PC-3 (cell line): ENCODE data around the gene TMEM156. TPM values are rescaled to one million over a fixed set of nuclear protein-coding genes. Genes with fewer than 3 reads are reported as not detected.

ENCODE experiments used
- ATAC-seq: fragments of 200-7000 bp; cut with Tn5 transposase; 2 replicates; pipeline ENCODE4 v1.9.1; 2020; ENCODE audit warnings: mild to moderate bottlenecking, moderate library complexity
- BruUV-seq: library from RNA; stranded (reverse); fragments of 400-500 nt; replicated peaks from 2 replicates; lab custom pipeline; 2021; lab: Mats Ljungman, UMichigan
- CTCF ChIA-PET: fragments of 300-600 bp; sonication (Branson Sonifier 250); formaldehyde crosslinking; loops from one replicate; lab custom pipeline; 2022; ENCODE audit warnings: antibody characterized with exemption; lab: Charles Lee
- POLR2A ChIA-PET: fragments of 300-600 bp; sonication (Branson Sonifier 250); formaldehyde crosslinking; loops from one replicate; lab custom pipeline; 2022; ENCODE audit warnings: antibody characterized with exemption; ENCODE audit not compliant: unreplicated experiment; lab: Charles Lee
- DNase-seq: peaks from one replicate; pipeline ENCODE4 v3.0.0-alpha.2; 2015
- H2AFZ ChIP-seq: fragments of 300-600 bp; sonication (generic); 2 replicates; pipeline ENCODE4 v1.6.0; 2016; ENCODE audit warnings: antibody characterized with exemption, low read length
- H3F3A ChIP-seq: fragments of 300-600 bp; sonication (generic); one replicate; pipeline ENCODE4 v1.6.0; 2017; ENCODE audit warnings: antibody characterized with exemption, low read length, control low read depth, mild to moderate bottlenecking; ENCODE audit not compliant: unreplicated experiment
- H3K27ac ChIP-seq: fragments of 300-600 bp; sonication (generic); 2 replicates; pipeline ENCODE4 v1.5.1; 2016; ENCODE audit warnings: mild to moderate bottlenecking, low read length
- H3K27me3 ChIP-seq: fragments of 300-600 bp; sonication (generic); 2 replicates; pipeline ENCODE4 v1.6.1; 2016; ENCODE audit warnings: low read length, mixed read lengths
- H3K36me3 ChIP-seq: fragments of 300-600 bp; sonication (generic); 2 replicates; pipeline ENCODE4 v1.6.1; 2016; ENCODE audit warnings: low read depth, mixed run types, low read length, mixed read lengths
- H3K4me1 ChIP-seq: fragments of 300-600 bp; sonication (generic); 2 replicates; pipeline ENCODE4 v1.5.1; 2016; ENCODE audit warnings: low read length; ENCODE audit not compliant: insufficient read depth
- H3K4me2 ChIP-seq: fragments of 300-600 bp; sonication (generic); 2 replicates; pipeline ENCODE4 v1.6.0; 2016; ENCODE audit warnings: low read length
- H3K4me3 ChIP-seq: fragments of 300-600 bp; sonication (generic); 2 replicates; pipeline ENCODE4 v1.5.1; 2016; ENCODE audit warnings: mild to moderate bottlenecking, low read length, mixed read lengths
- H3K79me2 ChIP-seq: fragments of 300-600 bp; sonication (generic); 2 replicates; pipeline ENCODE4 v1.6.1; 2017; ENCODE audit warnings: low read length, mixed read lengths
- H3K9ac ChIP-seq: fragments of 300-600 bp; sonication (generic); 2 replicates; pipeline ENCODE4 v1.6.0; 2016; ENCODE audit warnings: mild to moderate bottlenecking, low read length
- H3K9me2 ChIP-seq: fragments of 300-600 bp; sonication (generic); replicated peaks from 2 replicates; pipeline ENCODE4 v1.6.1; 2016; ENCODE audit warnings: mixed run types, low read length, mixed read lengths
- H3K9me3 ChIP-seq: fragments of 300-600 bp; sonication (generic); 2 replicates; pipeline ENCODE4 v1.6.1; 2016; ENCODE audit warnings: low read length, mixed read lengths
- H4K20me1 ChIP-seq: fragments of 300-600 bp; sonication (generic); 2 replicates; pipeline ENCODE4 v1.6.1; 2016; ENCODE audit warnings: low read length, mixed read lengths
- CTCF ChIP-seq: fragments of 300-600 bp; sonication (generic); conservative IDR thresholded peaks from 2 replicates; pipeline ENCODE4 v1.5.1; 2017; ENCODE audit warnings: antibody characterized with exemption, low read depth, mild to moderate bottlenecking, low read length
- EZH2 ChIP-seq: fragments of 300-600 bp; sonication (generic); IDR thresholded peaks from one replicate; pipeline ENCODE4 v1.6.1; 2017; ENCODE audit warnings: antibody characterized with exemption, mild to moderate bottlenecking, low read length; ENCODE audit not compliant: unreplicated experiment
- EZH2phosphoT487 ChIP-seq: fragments of 300-600 bp; sonication (generic); IDR thresholded peaks from 2 replicates; pipeline ENCODE4 v1.6.1; 2018; ENCODE audit warnings: mild to moderate bottlenecking, antibody characterized with exemption, low read length, borderline replicate concordance
- intact Hi-C: fragments of 100-400 bp; cut with micrococcal nuclease; formaldehyde crosslinking; loops from 2 replicates; pipeline ENCODE4 v1.9.0; 2023
- total RNA-seq: library from RNA; depleted of rRNA; stranded (reverse); fragments of >200 nt; gene quantifications from 2 replicates; pipeline ENCODE4 v1.2.3, GENCODE V29; 2014

Gene TMEM156
- total RNA-seq, 1 experiment from 2014 or later = 41.5 TPM

DNA sequence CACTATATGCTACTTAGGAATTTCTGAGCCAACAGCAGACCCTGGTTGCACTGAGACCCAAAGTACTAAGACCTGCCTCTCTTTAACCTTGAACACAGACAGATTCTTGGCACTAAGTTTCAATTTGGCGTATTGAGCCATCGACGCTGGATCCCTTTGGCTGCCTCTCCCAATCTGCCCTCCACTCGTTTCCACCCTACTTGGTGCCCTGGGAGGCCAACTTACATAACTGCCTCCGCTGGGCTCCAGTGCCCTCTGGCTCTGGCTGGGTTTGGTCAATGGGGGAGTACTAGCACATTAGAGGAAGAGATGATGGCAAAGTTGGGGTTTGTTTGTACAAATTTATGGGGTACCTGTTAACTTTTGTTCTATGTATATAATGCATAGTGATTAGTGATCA, 63.5 kb downstream of the TMEM156 start:
- no peak for TF ChIP-seq EZH2phosphoT487
- Histone ChIP-seq H3K9ac (no peak overlapping the region), H3K9me3 (no peaks in the 10 kb centered on the region), H3K4me3 (no peak overlapping the region), H4K20me1 (no peaks in the 10 kb centered on the region), H2AFZ (no peak overlapping the region), H3K36me3 (peaks cover 7% of the 10 kb centered on the region; the same call in 1 of the 2 replicates), H3K79me2 (no peaks in the 10 kb centered on the region), H3K4me2 (no peak overlapping the region), H3K9me2 (no peaks in the 10 kb centered on the region), H3K27ac (no peak overlapping the region), H3F3A (no peaks in the 10 kb centered on the region), H3K4me1 (no peaks in the 10 kb centered on the region), H3K27me3 (no peaks in the 10 kb centered on the region)
- ATAC-seq = no peak
- intact Hi-C loops = no loop called here
- ChIA-PET POLR2A (no interaction called here), CTCF (no interaction called here)
- no TSS peak for BruUV-seq
- no peak for DNase-seq

DNA sequence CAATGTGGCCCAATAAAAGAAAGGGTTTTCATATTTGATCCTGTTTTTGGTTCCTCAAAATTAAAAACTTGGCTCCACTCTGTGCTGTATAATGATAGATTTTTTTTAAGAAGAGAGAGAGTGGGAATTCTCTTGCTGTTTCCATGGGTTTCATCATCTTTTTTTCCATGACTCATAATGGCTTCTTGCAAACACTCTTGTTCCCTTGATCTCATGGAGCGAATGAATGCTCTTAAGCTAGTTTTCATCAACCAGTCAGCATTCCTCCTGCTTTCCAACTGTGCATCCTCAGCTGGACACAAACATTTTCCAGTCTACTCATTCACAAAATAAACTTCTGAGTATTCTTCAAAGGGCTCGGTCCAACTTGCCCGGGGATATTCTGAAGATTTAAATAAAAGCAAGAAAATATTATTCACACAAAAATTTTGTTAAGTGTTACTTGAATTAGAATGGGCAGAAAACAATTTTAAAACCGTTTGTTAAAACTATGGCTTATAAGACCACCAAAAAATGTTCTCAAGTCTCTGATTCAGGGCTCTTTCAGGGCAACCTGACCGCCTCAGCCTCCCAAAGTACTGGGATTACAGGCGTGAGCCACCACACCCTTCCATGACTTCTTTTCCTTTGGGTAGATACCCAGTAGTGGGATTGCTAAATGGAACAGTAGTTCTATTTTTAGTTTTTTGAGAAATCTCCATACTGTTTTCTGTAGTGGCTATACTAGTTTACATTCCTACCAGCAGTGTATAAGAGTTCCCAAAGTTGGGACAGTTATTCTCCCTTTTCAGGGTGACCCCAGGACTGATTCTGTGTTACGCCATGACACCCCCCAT, 64.7 kb downstream of the TMEM156 start:
- ATAC-seq = no peak; the same call in 1 of the 2 replicates
- H2AFZ ChIP-seq = no peak overlapping the region

GRCh38 chr4:38965866-38966265, 66.3 kb downstream of the TMEM156 start:
- Histone ChIP-seq H3K27ac (no peak overlapping the region), H2AFZ (no peak overlapping the region), H3K9ac (no peak overlapping the region), H3K36me3 (peaks cover 7% of the 10 kb centered on the region; the same call in 1 of the 2 replicates), H3K4me2 (no peak overlapping the region), H3K4me1 (no peaks in the 10 kb centered on the region), H4K20me1 (no peaks in the 10 kb centered on the region), H3K79me2 (no peaks in the 10 kb centered on the region), H3K4me3 (no peak overlapping the region), H3K27me3 (no peaks in the 10 kb centered on the region), H3F3A (no peaks in the 10 kb centered on the region), H3K9me2 (no peaks in the 10 kb centered on the region), H3K9me3 (no peaks in the 10 kb centered on the region)
- intact Hi-C loops = no loop called here
- no peak for DNase-seq
- no TSS peak for BruUV-seq
- no peak for TF ChIP-seq CTCF
- no peak for TF ChIP-seq EZH2phosphoT487
- no peak for TF ChIP-seq EZH2
- no peak for ATAC-seq
- ChIA-PET CTCF (no interaction called here), POLR2A (no interaction called here)

More for the DNA sequence above, 64.7 kb downstream of the TMEM156 start:
- Histone ChIP-seq H3K4me1 (no peaks in the 10 kb centered on the region), H3K9me3 (no peaks in the 10 kb centered on the region), H3K27me3 (no peaks in the 10 kb centered on the region), H3K27ac (peak overlapping the region; percentile 23; the same call in 1 of the 2 replicates), H3K36me3 (peaks cover 7% of the 10 kb centered on the region; the same call in 1 of the 2 replicates), H3F3A (no peaks in the 10 kb centered on the region), H3K9ac (no peak overlapping the region), H3K9me2 (no peaks in the 10 kb centered on the region), H3K4me3 (no peak overlapping the region), H4K20me1 (no peaks in the 10 kb centered on the region), H3K4me2 (no peak overlapping the region), H3K79me2 (no peaks in the 10 kb centered on the region)
- ChIA-PET CTCF (no interaction called here), POLR2A (no interaction called here)
- TSS peak; percentile 83 for BruUV-seq
- peak; percentile 39 for DNase-seq
- TF ChIP-seq EZH2phosphoT487 (no peak), EZH2 (no peak), CTCF (no peak)
- intact Hi-C loops = no loop called here
